Thyroid gland (tissue), 4 donors: Measurements from ENCODE around the gene IKZF2.

ENCODE experiments used
- CTCF ChIP-seq, 6 experiments: fragments of 200-600 bp in 3 of 6; fragments of 450-650 bp in 3 of 6; sonication (generic) in 3 of 6; IDR thresholded peaks; one replicate each; pipeline ENCODE4 v1.5.1; 2016 to 2019; ENCODE audit warnings: antibody characterized with exemption in 6 of 6, mild to moderate bottlenecking in 2 of 6, inconsistent platforms in 1 of 6, moderate library complexity in 1 of 6
- POLR2A ChIP-seq, 2 donors: fragments of 450-650 bp; IDR thresholded peaks; one replicate each; pipeline ENCODE4 v1.6.1; 2017; ENCODE audit warnings: antibody characterized with exemption in 2 of 2, mild to moderate bottlenecking in 2 of 2, moderate library complexity in 1 of 2

- TF ChIP-seq CTCF (IDR thresholded peaks at IDR 0.05) = no peak
- no peak for TF ChIP-seq POLR2A (IDR thresholded peaks at IDR 0.05)
Observed at GRCh38 chr2:213018340-213018901, 133.0 kb downstream of the IKZF2 start.
